ENCODE data around the gene LIN54. TPM values are rescaled to one million over a fixed set of nuclear protein-coding genes. Genes with fewer than 3 reads are reported as not detected.

LIN54 gene
- total RNA-seq, 2 donors from 2014 or later, result 14.5 to 18.1 TPM

GRCh38 chr4:82965763-82966162 lies 44.9 kb downstream of the LIN54 start:
- 77 to 91% methylated on average over 2 of the region's 2 CpGs for WGBS, 2 experiments (ENCODE audit: insufficient coverage in 1 of 2, insufficient read length in 1 of 2)
- no peak overlapping the region for H3K27ac ChIP-seq (ENCODE audit: low read depth, low read length)

GRCh38 chr4:82957045-82957444 lies 53.6 kb downstream of the LIN54 start:
- no peak overlapping the region for H3K4me3 Mint-ChIP-seq
- no peaks in the 10 kb centered on the region for H3K4me1 Mint-ChIP-seq
- Histone ChIP-seq H3K36me3 (ENCODE audit: control insufficient read depth, insufficient read depth, low read length) (peaks cover 13% of the 10 kb centered on the region), H3K9ac (ENCODE audit: extremely low read depth, low read length, poor library complexity, severe bottlenecking) (no peak overlapping the region), H3K27ac (ENCODE audit: low read depth, low read length) (no peak overlapping the region), H3K9me3 (ENCODE audit: control insufficient read depth, low read length) (no peaks in the 10 kb centered on the region), H3K27me3 (ENCODE audit: control insufficient read depth, insufficient read depth, low read length, poor library complexity, severe bottlenecking) (no peaks in the 10 kb centered on the region), H3K4me1 (ENCODE audit: control insufficient read depth, insufficient read depth, low read length) (no peaks in the 10 kb centered on the region), H3K4me3 (ENCODE audit: low read length) (no peak overlapping the region)
- WGBS, 2 experiments (ENCODE audit: insufficient coverage in 1 of 2, insufficient read length in 1 of 2), result 89 to 94% methylated on average over 1 of the region's 1 CpG
- H3K27ac Mint-ChIP-seq, result no peak overlapping the region
- H3K27me3 Mint-ChIP-seq (ENCODE audit: insufficient read depth), result no peaks in the 10 kb centered on the region
- no peak for DNase-seq
- H3K9me3 Mint-ChIP-seq, result no peaks in the 10 kb centered on the region
- no peak for TF ChIP-seq CTCF (conservative IDR thresholded peaks at IDR 0.05)
- peaks cover 25% of the 10 kb centered on the region for H3K36me3 Mint-ChIP-seq (ENCODE audit: low read depth)

More at GRCh38 chr4:82965763-82966162, 44.9 kb downstream of the LIN54 start:
- peaks cover 44% of the 10 kb centered on the region for H3K36me3 ChIP-seq (ENCODE audit: control insufficient read depth, insufficient read depth, low read length)
- H3K9me3 ChIP-seq (ENCODE audit: control insufficient read depth, low read length), result no peaks in the 10 kb centered on the region
- peaks cover 3% of the 10 kb centered on the region for H3K4me1 ChIP-seq (ENCODE audit: control insufficient read depth, insufficient read depth, low read length)
- no peaks in the 10 kb centered on the region for H3K27me3 Mint-ChIP-seq (ENCODE audit: insufficient read depth)
- no peaks in the 10 kb centered on the region for H3K27me3 ChIP-seq (ENCODE audit: control insufficient read depth, insufficient read depth, low read length, poor library complexity, severe bottlenecking)
- H3K36me3 Mint-ChIP-seq (ENCODE audit: low read depth), result peaks cover 39% of the 10 kb centered on the region
- no peak overlapping the region for H3K27ac Mint-ChIP-seq
- H3K4me3 ChIP-seq (ENCODE audit: low read length), result no peak overlapping the region
- peaks cover 9% of the 10 kb centered on the region for H3K4me1 Mint-ChIP-seq
- H3K4me3 Mint-ChIP-seq, result no peak overlapping the region
- no peak overlapping the region for H3K9ac ChIP-seq (ENCODE audit: extremely low read depth, low read length, poor library complexity, severe bottlenecking)
- TF ChIP-seq CTCF (conservative IDR thresholded peaks at IDR 0.05), result no peak
- no peak for DNase-seq
- H3K9me3 Mint-ChIP-seq, result no peaks in the 10 kb centered on the region

GRCh38 chr4:82954212-82954611 lies 56.4 kb downstream of the LIN54 start:
- no peak overlapping the region for H3K4me3 Mint-ChIP-seq
- H3K27me3 Mint-ChIP-seq (ENCODE audit: insufficient read depth), result no peaks in the 10 kb centered on the region
- Histone ChIP-seq H3K27ac (ENCODE audit: low read depth, low read length) (no peak overlapping the region), H3K4me3 (ENCODE audit: low read length) (no peak overlapping the region), H3K27me3 (ENCODE audit: control insufficient read depth, insufficient read depth, low read length, poor library complexity, severe bottlenecking) (no peaks in the 10 kb centered on the region), H3K36me3 (ENCODE audit: control insufficient read depth, insufficient read depth, low read length) (peaks cover under 1% of the 10 kb centered on the region), H3K9me3 (ENCODE audit: control insufficient read depth, low read length) (no peaks in the 10 kb centered on the region), H3K4me1 (ENCODE audit: control insufficient read depth, insufficient read depth, low read length) (no peaks in the 10 kb centered on the region), H3K9ac (ENCODE audit: extremely low read depth, low read length, poor library complexity, severe bottlenecking) (no peak overlapping the region)
- no peak for TF ChIP-seq CTCF (conservative IDR thresholded peaks at IDR 0.05)
- no peak for DNase-seq
- no peaks in the 10 kb centered on the region for H3K9me3 Mint-ChIP-seq
- no peak overlapping the region for H3K27ac Mint-ChIP-seq
- H3K4me1 Mint-ChIP-seq, result no peaks in the 10 kb centered on the region
- peaks cover 10% of the 10 kb centered on the region for H3K36me3 Mint-ChIP-seq (ENCODE audit: low read depth)
- 99% methylated on average over 4 of the region's 4 CpGs; no CpG with 5 or more reads in 1 of the 2 experiments for WGBS, 2 experiments (ENCODE audit: insufficient coverage in 1 of 2, insufficient read length in 1 of 2)

All from endodermal cell (in vitro differentiated cells).